ENCODE measurements around the gene RPL37A.

GRCh38 chr2:216463148-216463547 is 35.5 kb upstream of the RPL37A start:
- TF ChIP-seq CTCF (IDR thresholded peaks at IDR 0.05; ENCODE audit: low read depth, low read length, missing input control) (no peak), YY1 (IDR thresholded peaks at IDR 0.05) (no peak), GABPA (IDR thresholded peaks at IDR 0.05 in 1 of 2, conservative IDR thresholded peaks at IDR 0.05 in 1 of 2) (no peak), RAD21 (IDR thresholded peaks at IDR 0.05) (no peak), REST (IDR thresholded peaks at IDR 0.05) (no peak), JUND (IDR thresholded peaks at IDR 0.05) (no peak), SP1 (IDR thresholded peaks at IDR 0.05) (no peak), HNF4A (conservative IDR thresholded peaks at IDR 0.05) (no peak), TAF1 (conservative IDR thresholded peaks at IDR 0.05) (no peak), HNF4G (IDR thresholded peaks at IDR 0.05) (no peak), RXRA (IDR thresholded peaks at IDR 0.05) (no peak)
- TF ChIP-seq, protein P1, sequence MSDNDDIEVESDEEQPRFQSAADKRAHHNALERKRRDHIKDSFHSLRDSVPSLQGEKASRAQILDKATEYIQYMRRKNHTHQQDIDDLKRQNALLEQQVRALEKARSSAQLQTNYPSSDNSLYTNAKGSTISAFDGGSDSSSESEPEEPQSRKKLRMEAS (IDR thresholded peaks at IDR 0.05), result no peak
- TF ChIP-seq, protein P2, sequence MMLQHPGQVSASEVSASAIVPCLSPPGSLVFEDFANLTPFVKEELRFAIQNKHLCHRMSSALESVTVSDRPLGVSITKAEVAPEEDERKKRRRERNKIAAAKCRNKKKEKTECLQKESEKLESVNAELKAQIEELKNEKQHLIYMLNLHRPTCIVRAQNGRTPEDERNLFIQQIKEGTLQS (IDR thresholded peaks at IDR 0.05), result no peak

Data from liver (tissue), 3 donors.